ENCODE measurements around the gene SNRPB.
"Not testable (repeated sequence)": the region's sequence is repeated elsewhere in the genome, so short reads cannot be mapped to it uniquely, and the experiment has no call there.

The SNRPB gene

GRCh38 chr20:2509794-2510193 is 39.2 kb upstream of the SNRPB start:
- no peak overlapping the region for H3K4me3 ChIP-seq (ENCODE audit: low read depth, low read length)
- no peak for DNase-seq (ENCODE audit: low read depth)
- TF ChIP-seq CTCF (IDR thresholded peaks at IDR 0.05; ENCODE audit: low read depth, low read length, missing control alignments), result no peak

GRCh38 chr20:2509468-2509781 is 38.8 kb upstream of the SNRPB start:
- no peak for DNase-seq (ENCODE audit: low read depth)
- peak overlapping the region; percentile 87 for H3K4me3 ChIP-seq (ENCODE audit: low read depth, low read length)
- no peak for TF ChIP-seq CTCF (IDR thresholded peaks at IDR 0.05; ENCODE audit: low read depth, low read length, missing control alignments)

GRCh38 chr20:2508631-2509467 is 38.3 kb upstream of the SNRPB start, which contains the start of gene ZNF343:
ZNF343 (minus strand) TSS chr20:2508915; CDS start chr20:2493895, 15,020 bp downstream.
- H3K4me3 ChIP-seq (ENCODE audit: low read depth, low read length), result peak within 1 kb of the TSS; percentile 87

GRCh38 chr20:2507875-2508630 is 37.5 kb upstream of the SNRPB start:
- H3K4me3 ChIP-seq (ENCODE audit: low read depth, low read length), result peak overlapping the region; percentile 87
- DNase-seq (ENCODE audit: low read depth), result no peak
- no peak for TF ChIP-seq CTCF (IDR thresholded peaks at IDR 0.05; ENCODE audit: low read depth, low read length, missing control alignments)

More at GRCh38 chr20:2508631-2509467, 38.3 kb upstream of the SNRPB start, which contains the start of gene ZNF343:
- DNase-seq (ENCODE audit: low read depth), result peak; percentile 59
- TF ChIP-seq CTCF (IDR thresholded peaks at IDR 0.05; ENCODE audit: low read depth, low read length, missing control alignments), result no peak

- peak overlapping the region; percentile 87; the same call in 1 of the 2 replicates for H3K4me3 ChIP-seq (ENCODE audit: low read depth, low read length)
- no peak for TF ChIP-seq CTCF (IDR thresholded peaks at IDR 0.05; ENCODE audit: low read depth, low read length, missing control alignments)
- DNase-seq (ENCODE audit: low read depth), result no peak
These were observed 36.9 kb upstream of the SNRPB start for GRCh38 chr20:2507464-2507863.

GRCh38 chr20:2506426-2506825 is 35.8 kb upstream of the SNRPB start:
- not testable (repeated sequence) for H3K4me3 ChIP-seq (ENCODE audit: low read depth, low read length); DNase-seq (ENCODE audit: low read depth)

- DNase-seq (ENCODE audit: low read depth); H3K4me3 ChIP-seq (ENCODE audit: low read depth, low read length): not testable (repeated sequence)
These were observed 34.2 kb upstream of the SNRPB start for GRCh38 chr20:2504803-2505202.

- H3K4me3 ChIP-seq (ENCODE audit: low read depth, low read length); DNase-seq (ENCODE audit: low read depth): not testable (repeated sequence)
These were observed 32.3 kb upstream of the SNRPB start for GRCh38 chr20:2502808-2503384.

Data from GM12864 (cell line).